GM19468 (cell line): ENCODE results near the gene EPHX1.
"Not testable (repeated sequence)": the region's sequence is repeated elsewhere in the genome, so short reads cannot be mapped to it uniquely, and the experiment has no call there.

Experiments
- ATAC-seq: cut with Tn5 transposase; IDR thresholded peaks from one replicate; pipeline ENCODE4 v1.9.1; 2021; ENCODE audit warnings: mild to moderate bottlenecking, moderate library complexity, moderate number of reproducible peaks; ENCODE audit not compliant: unreplicated experiment; ENCODE audit errors: extremely low read depth

The EPHX1 gene

GRCh38 chr1:225815526-225816178 lies 5.7 kb downstream of the EPHX1 start:
- ATAC-seq, result no peak

- ATAC-seq, result no peak
Observed at GRCh38 chr1:225816643-225817538, 7.0 kb downstream of the EPHX1 start.

DNA sequence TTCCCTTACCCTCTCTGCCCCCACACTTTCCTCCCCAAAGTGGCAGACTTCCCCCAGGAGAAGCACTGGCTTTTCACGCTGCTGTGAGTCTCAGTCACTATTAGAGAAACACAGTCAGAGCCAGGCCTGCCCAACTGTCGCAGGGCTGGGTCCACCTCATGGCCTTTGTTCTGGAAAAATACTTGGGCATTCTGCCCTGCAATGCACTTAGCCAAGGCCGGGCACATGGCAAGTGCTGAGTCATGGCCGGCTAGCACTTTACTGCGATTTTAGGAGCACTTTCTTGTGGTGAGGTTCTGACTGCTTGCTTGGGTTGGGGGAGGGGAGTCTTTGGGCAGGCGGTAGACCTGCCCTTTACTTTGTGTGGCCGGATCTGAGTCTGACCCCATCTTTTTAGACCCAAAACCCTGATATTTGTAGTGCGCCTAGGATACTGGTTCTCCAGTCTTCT lies 7.7 kb downstream of the EPHX1 start:
- ATAC-seq, result no peak

GRCh38 chr1:225818229-225818628 lies 8.3 kb downstream of the EPHX1 start:
- no peak for ATAC-seq

- ATAC-seq, result no peak
Observed at GRCh38 chr1:225819346-225820192, 9.6 kb downstream of the EPHX1 start.

DNA sequence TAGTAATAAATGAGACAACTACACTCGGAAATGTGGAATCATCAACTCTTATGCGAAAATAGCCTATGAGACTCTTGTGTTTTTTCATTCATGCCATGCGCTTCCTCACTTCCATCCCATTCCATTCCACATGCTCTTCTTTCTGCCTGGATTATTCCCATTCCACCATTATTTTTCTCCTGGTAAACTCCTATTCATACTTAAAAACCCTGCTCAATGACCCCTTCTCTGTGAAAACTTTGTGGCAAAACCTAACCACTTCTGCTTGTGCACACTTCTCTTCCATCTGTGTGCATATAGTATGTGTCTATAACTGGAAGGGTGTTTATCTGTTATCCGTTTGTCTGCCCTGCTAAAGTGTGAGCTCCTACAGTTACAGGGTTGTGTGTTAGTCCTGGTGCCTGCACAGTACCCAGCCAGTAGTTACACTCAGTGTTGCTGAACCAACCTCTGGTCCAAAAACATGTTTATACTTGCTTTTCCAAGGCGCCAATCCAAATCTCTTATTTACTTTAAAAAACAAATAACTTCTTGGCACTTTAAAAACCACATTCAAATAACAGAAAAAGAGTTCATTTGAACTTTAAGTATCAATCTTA lies 10.7 kb downstream of the EPHX1 start:
- ATAC-seq, result no peak

GRCh38 chr1:225822655-225823403 lies 12.9 kb downstream of the EPHX1 start:
- ATAC-seq, result no peak

- no peak for ATAC-seq
Observed at GRCh38 chr1:225823811-225824261, 13.9 kb downstream of the EPHX1 start.

DNA sequence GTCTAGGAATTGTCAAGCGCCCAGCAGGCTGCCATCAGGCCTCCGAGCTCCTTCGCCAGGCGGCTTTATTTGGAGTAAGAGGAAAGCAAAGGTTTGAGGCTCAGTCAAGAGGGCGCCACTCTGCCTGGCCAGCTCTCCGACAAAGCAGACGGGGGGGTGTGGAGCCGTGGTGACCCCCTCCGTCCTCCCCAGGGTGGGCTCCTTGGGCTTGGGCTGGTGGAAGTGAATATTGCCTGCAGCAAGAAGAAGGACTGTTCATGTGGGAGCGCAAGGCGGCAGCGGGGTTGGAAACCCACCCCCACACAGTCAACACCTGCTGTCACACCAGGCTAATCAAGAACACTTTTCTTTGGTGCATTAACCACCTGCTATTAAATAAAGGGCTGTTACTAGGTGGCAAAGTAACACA lies 14.6 kb downstream of the EPHX1 start:
- ATAC-seq, result no peak

DNA sequence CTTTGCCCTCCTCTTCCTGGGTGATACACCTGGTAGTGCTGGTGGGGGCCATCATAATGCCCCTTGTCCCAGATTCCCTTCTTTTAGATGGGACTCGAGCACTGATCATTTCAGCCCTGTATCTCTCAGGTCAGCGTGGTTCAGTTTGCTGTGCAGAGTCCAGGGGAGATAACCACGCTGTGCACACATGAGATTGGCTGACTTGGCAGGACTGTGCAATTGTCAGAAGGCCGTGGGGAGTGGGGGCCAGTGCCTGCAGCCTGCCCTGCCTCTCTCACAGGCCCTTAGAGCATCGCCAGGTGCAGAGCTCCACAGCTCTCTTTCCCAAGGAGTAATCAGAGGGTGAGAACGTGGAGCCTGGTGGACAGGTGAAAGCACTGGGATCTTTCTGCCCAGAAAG lies 15.2 kb downstream of the EPHX1 start:
- no peak for ATAC-seq

DNA sequence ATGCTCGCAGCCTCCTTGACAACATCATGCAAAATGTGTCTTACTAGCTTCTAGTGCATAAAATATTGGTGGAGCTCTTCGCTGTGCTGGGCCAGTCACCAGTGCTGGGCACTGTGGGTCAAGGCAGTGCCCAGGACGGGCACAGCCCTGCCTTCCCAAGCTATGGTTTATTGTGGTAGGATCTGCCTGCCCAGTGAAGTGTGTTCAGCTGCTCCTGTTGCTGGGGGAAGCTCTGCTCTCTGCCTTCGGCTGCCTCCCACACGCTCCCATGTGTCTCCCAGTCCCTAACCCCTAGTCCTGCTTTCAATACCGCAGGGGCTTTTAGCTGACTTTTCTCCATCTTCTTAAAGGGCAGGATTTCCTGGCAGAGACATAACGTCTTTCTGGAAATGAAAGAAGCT lies 15.7 kb downstream of the EPHX1 start:
- ATAC-seq, result no peak

- ATAC-seq, result no peak
Observed at GRCh38 chr1:225827076-225827475, 17.2 kb downstream of the EPHX1 start.

DNA sequence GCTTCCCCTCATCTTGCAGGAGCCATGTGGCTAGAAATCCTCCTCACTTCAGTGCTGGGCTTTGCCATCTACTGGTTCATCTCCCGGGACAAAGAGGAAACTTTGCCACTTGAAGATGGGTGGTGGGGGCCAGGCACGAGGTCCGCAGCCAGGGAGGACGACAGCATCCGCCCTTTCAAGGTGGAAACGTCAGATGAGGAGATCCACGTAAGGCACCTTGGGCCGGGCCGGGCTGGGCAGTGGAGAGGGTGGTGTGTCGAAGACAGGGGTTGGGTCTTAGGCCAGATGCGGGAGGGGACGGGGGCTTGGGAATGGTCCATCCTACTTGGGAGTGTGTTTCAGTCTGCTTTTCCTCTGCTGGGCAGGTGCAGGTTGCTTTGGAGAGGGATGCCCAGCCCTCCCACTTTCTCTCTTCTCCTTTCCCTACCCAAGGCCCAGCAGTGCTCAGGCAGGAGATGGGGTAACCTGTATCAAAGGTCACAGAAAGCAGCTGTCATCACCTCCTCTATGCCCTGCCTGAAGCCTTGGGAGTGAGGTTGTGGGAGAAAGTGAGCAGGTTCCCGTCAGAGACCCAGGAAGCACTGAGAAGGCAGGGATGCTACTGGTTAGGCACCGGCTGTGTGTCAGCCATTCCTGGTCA lies 18.9 kb downstream of the EPHX1 start:
- ATAC-seq, result no peak

DNA sequence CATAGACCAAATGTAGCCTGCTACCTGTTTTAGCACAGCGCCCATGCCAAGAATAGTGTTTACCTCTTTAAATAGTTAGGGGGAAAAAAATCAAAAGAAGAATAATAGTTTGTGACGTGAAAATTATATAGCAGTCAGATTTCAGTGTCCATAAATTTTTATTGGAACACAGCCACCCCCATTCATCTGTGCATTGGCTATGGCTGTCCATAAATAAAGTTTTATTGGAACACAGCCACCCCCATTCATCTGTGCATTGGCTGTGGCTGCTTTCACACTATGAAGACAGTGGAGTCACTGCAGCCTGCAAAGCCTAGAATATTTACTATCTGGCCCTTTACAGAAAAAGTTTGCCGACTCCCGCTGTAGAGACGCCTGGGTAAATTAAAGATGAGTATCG lies 20.9 kb downstream of the EPHX1 start:
- ATAC-seq, result no peak

DNA sequence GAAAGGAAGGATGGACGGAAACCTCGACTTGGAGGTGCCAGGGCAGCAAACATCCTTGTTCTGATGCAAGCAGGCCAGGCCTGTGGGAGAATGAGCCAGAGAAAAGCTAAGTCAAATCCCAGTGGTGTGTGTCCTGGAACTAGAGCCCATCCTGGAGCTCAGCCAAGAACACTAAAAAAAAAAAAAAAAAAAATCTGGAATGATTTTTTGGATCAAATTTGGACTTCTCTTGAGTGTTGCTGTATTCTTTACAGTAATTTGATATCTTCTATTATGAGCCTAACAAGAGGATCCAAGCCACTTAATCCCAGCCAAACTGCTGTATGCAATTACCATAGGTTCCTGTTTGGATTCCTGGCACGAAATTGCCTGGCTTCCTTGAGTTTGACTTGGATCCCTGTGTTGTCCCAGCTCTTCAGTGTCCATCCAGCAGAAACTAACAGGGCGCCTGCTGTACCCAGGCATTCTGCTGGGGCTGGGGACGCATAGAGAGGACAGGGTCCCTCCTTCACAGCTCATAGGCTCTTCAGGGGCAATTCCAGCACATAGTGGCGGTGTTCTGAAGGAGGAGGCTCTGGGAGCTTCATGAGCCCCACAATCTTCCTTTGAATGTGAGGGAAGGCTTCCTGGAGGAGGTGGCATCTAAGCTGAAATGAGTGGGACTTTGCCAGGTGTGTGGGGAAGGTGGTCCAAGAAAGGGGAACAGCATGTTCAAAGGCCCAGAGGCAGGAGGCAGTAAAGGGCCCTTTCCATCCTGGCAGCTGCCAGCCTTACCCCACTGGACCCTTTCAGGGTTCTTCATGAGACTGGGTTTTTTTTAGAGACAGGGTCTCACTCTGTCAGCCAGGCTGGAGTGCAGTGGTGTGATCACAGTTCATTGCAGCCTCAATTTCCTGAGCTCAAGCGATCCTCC lies 24.7 kb downstream of the EPHX1 start:
- no peak for ATAC-seq

DNA sequence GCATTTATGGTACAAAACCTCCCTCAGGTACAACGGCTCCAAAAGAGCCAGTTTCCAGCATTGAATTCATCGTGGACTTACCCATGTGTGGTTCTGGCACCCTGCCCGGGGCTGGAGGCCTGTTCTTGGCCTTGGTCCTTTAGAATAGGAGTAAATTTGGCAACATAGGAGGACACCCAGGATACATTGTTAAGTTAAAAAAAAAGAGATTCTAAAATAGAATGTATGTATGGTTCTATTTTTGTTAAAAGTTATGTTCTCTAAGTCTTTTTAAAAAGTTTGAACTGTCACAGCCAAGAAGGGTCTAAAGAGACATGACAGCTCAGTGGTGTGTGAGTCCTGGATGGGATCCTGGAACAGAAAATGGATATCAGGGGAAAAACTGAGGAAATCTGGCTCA lies 25.9 kb downstream of the EPHX1 start:
- no peak for ATAC-seq

- not testable (repeated sequence) for ATAC-seq
Observed at GRCh38 chr1:225836296-225836695, 26.4 kb downstream of the EPHX1 start.

GRCh38 chr1:225838793-225839192 lies 28.9 kb downstream of the EPHX1 start:
- ATAC-seq, result no peak
